Stomach smooth muscle (tissue), 2 donors: ENCODE measurements around the gene DUS1L.

ENCODE experiments used
- H3K27ac ChIP-seq: one replicate; pipeline ENCODE4 v1.7.0; 2013; ENCODE audit warnings: mild to moderate bottlenecking, low read length, inconsistent platforms
- H3K27me3 ChIP-seq, 2 donors: one replicate each; pipeline ENCODE4 v1.7.0; 2013; ENCODE audit warnings: low read length in 2 of 2; ENCODE audit not compliant: insufficient read depth in 2 of 2, control insufficient read depth in 1 of 2
- H3K36me3 ChIP-seq, 2 donors: one replicate each; pipeline ENCODE4 v1.7.0; 2013; ENCODE audit warnings: low read length in 2 of 2; ENCODE audit not compliant: control insufficient read depth in 2 of 2, insufficient read depth in 2 of 2
- H3K4me1 ChIP-seq: one replicate; pipeline ENCODE4 v1.7.0; 2013; ENCODE audit warnings: low read length; ENCODE audit not compliant: control insufficient read depth, insufficient read depth
- H3K4me3 ChIP-seq, 2 donors: one replicate each; pipeline ENCODE4 v1.7.0; 2013; ENCODE audit warnings: low read length in 2 of 2
- H3K9ac ChIP-seq, 2 donors: one replicate each; pipeline ENCODE4 v1.7.0; 2013; ENCODE audit warnings: low read length in 2 of 2, mild to moderate bottlenecking in 1 of 2
- H3K9me3 ChIP-seq, 2 donors: one replicate each; pipeline ENCODE4 v1.7.0; 2013; ENCODE audit warnings: low read length in 2 of 2; ENCODE audit not compliant: control insufficient read depth in 2 of 2
- donor health status: healthy.
- donor health status: Pancreatic carcinoma.

DUS1L gene

DNA sequence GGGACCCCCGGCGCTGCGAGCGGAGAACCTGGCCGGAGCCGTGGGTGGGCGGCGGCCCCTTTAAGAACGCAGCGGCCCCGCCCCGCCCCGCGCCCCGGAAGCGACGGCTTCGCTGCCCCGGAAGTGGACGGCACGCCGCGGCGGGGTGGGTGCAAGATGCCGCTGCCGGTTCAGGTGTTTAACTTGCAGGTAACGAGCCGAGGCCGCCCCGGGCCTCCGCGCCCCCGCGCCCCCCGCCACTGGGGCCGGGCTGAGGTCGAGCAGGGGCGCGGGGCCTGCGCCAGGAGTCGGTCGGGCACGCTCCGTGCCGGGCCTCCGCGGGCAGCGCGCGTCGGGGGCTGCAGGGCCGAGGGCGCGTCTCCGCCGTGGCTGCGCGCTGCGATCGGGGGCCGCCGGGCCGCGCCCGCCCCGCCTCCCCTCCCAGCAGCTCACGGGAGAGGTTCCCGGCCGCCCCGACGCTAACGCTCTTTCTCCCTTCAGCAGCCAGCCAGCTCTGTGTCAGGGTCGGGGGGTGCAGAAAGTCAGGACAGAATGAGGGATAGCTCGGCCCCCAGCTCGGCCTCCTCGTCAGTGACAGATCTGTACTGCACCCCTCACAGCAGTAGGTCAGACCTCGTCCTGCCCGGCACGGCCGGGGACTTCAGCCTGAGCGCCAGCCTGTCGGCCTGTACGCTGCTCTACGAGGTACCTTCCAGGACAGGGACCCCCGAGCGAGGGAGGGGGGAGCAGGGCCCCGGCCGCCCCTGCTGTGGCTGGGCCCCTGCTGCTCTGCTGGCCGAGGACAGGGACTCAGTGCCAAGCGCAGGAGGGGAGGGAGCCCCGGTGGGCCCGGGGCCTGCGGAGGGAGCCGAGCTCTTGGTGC lies 13.6 kb downstream of the DUS1L start, which contains the start of the genes GPS1 and RFNG:
Gene GPS1, plus strand, starts transcription at position 123 of the 862 bp plus-strand sequence. Its CDS starts 34 bp downstream, at position 157.
Gene RFNG, minus strand, starts transcription at position 36 of the 862 bp plus-strand sequence. CDS start 45 bp downstream, outside the sequence.
- Histone ChIP-seq H3K36me3 (peaks cover 23 to 31% of the 10 kb centered on the region in 2 donors), H3K27me3 (no peaks in the 10 kb centered on the region), H3K9me3 (no peaks in the 10 kb centered on the region), H3K27ac (no peak within 1 kb of the TSS), H3K4me1 (peaks cover 33% of the 10 kb centered on the region), H3K4me3 (peak within 1 kb of the TSS; percentile 88 to 89), H3K9ac (peak within 1 kb of the TSS; percentile 76 to 82)

DNA sequence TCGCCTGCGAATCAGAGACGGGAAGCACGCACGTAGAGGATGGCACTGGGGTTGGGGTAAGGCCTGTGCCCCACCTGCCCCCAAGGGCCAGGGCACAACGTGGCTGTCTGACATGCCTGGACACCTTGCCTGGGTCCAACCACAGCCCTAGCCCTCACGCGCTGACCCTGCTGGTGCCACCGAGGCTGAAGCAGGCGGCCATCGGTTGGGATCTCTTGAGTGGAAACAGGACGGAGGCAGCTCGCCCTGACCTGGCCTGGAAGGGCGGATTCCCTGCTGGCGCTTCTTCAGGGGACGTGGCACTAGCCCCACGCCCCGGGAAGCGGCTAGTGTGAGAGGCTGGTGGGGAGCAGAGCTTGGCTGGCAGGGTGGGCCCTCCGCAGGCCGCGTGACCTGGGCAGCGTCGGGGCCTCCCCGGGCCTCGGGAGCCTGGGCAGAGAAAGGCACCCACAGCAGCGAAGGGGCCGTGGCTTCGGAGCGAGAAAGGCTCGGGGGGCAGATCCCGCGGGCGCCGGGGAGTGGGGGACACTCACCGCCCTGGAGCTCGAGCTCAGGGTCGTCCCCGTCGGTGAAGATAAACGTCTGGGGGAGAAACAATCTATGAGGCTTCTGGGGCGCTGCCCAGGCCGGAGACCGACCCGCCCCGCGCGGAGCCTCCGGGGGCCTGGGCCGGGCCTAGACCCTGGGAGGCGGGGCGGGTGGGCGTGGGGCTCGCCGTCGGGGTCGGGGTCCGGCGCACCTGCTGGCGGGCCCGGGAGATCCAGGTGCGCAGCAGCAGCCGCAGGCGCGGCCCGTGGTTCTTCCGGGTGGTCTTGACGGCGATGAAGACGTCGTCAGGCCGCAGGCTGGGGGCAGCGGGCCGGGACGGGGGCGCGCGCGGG lies 14.6 kb downstream of the DUS1L start:
- Histone ChIP-seq H3K4me3 (peak overlapping the region; percentile 66 to 89), H3K4me1 (peaks cover 33% of the 10 kb centered on the region), H3K27me3 (no peaks in the 10 kb centered on the region), H3K36me3 (peaks cover 19 to 25% of the 10 kb centered on the region in 2 donors), H3K9ac (peak overlapping the region; percentile 61 to 76), H3K9me3 (no peaks in the 10 kb centered on the region), H3K27ac (no peak overlapping the region)

DNA sequence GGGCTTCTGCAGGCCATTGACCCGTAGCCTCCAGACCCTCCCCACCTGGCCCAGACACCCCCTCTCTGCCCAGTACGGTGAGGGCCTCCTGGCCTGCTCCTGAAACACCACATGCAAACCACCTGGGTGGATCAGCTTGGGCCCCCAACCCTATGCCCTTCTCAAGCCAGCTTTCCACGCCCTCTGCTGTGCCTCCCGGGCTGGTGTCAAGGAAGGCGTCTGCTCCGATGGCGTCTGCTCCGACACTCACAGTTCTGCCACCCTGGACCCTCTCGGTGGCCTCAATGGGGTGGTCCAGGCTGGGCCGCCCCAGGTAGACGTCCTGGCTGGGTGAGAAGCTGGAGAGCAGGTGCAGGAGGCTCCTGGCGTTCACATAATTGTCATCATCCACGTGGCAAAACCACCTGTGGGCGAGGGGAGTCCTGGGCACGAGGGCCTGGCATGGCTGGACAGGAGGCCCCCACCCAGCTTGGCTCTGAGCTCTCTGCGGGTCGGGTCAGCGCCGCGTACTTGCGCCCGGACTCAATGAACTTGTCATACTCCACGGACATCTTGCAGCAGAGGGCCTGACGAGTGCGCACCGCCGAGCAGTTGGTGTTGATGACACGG lies 15.3 kb downstream of the DUS1L start:
- Histone ChIP-seq H3K4me3 (peak overlapping the region; percentile 66 to 89), H3K36me3 (peaks cover 19 to 20% of the 10 kb centered on the region in 2 donors), H3K27ac (no peak overlapping the region)

DNA sequence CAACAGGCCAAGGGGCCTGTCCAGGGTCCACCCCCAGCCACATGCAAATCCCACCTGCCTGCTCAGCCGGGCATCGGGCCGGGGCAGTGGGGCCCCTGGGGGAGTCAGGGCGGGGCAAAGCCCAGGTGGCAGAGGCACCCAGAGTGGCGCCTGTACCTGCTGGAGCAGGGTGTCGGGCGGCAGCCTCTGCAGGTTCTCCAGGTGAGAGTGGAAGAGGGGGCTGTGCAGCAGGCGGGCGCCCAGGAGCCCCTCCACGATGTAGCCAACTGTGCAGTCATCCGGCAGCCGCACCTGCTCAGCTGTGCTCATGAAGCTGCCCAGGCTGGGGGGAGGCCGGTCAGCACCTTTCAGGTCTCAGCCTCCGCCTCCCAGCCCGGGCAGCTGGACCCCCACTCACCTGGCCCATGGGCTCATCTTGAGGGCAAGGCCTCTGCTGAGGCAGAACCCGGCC lies 16.1 kb downstream of the DUS1L start:
- no peak overlapping the region for H3K27ac ChIP-seq
- peaks cover 13 to 14% of the 10 kb centered on the region in 2 donors for H3K36me3 ChIP-seq
- no peaks in the 10 kb centered on the region for H3K27me3 ChIP-seq
- H3K4me1 ChIP-seq, result peaks cover 33% of the 10 kb centered on the region
- H3K9me3 ChIP-seq, result no peaks in the 10 kb centered on the region
- no peak overlapping the region for H3K9ac ChIP-seq
- H3K4me3 ChIP-seq, result no peak overlapping the region

More for the DNA sequence above, 15.3 kb downstream of the DUS1L start:
- Histone ChIP-seq H3K9ac (peak overlapping the region; percentile 61 to 76), H3K27me3 (no peaks in the 10 kb centered on the region), H3K9me3 (no peaks in the 10 kb centered on the region), H3K4me1 (peaks cover 33% of the 10 kb centered on the region)

DNA sequence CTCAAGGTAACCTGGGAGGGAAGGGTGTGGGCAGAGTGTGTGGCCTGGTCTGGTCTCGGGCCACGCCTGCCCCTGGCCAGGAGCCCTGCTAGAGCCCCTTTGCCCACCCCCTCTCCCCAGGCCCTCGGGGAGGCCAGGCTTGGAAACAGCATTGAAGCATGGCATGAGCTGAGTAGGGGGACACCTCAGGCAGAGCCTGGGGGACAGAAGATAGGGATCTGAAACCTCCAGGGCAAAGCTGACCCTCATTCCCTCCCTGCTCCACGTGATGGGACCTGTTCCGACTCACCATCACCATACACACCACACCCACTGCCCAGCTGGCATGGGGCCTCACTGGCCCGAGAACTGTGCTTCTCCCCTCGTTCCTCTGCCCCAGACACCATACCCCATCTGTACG lies 16.5 kb downstream of the DUS1L start:
- Histone ChIP-seq H3K9me3 (no peaks in the 10 kb centered on the region), H3K4me3 (no peak overlapping the region), H3K27me3 (no peaks in the 10 kb centered on the region), H3K9ac (no peak overlapping the region), H3K4me1 (peaks cover 33% of the 10 kb centered on the region), H3K27ac (no peak overlapping the region), H3K36me3 (peaks cover 11 to 14% of the 10 kb centered on the region in 2 donors)

DNA sequence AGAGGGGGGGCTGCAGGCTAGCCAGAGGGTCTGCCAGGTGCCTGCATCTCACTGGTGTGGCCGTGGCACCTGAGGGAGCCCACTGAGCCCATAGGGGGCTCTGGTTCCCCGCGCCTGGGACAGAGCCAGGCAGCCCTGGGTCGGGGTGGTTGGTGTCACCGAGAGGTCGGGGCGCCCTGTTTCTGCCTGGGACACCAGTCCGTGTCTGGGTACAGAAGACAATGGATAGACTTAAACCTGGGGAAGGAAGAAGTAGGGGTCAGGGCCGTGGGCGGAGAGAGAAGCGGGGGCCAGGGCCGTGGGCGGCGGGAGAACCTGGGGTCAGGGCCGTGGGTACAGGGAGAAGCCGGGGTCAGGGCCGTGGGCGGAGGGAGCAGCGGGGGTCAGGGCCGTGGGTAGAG lies 17.0 kb downstream of the DUS1L start:
- H3K36me3 ChIP-seq, result peaks cover 7 to 14% of the 10 kb centered on the region in 2 donors
- H3K4me1 ChIP-seq, result peaks cover 29% of the 10 kb centered on the region
- no peaks in the 10 kb centered on the region for H3K9me3 ChIP-seq
- no peak overlapping the region for H3K27ac ChIP-seq
- H3K9ac ChIP-seq, result no peak overlapping the region
- no peak overlapping the region for H3K4me3 ChIP-seq
- no peaks in the 10 kb centered on the region for H3K27me3 ChIP-seq

DNA sequence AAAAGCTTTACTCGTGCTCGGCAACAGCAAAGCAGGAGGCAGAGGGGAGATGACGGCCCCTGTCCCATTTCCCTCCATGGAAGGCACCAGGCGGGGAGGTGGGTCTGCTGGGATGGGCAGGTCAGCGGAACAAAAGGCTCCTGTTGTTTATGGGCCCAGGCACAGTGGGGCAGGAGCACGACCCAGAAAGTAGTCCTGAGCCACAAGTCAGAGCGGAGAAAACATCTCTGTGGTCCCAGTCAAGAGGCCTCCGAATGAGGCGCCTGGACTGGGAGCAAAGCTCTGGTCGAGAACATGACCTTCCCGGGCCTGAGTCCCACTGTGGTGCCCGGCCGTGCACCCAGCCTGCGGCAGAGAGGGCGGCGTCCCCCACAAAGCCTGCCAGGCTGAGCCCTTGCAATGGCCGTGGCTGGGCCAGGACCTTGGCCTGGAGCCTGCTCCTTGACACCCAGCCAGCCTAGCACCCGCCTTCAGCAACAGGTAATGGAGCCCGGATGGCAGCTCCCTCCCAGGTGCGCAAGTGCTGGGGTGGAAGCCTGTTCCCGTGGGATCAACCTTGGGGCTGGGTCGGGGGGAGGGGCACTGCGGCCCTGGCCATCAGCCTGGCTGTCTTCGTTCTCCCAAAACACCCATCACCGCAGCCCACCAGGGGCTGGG lies 17.6 kb downstream of the DUS1L start:
- peaks cover 7 to 14% of the 10 kb centered on the region in 2 donors for H3K36me3 ChIP-seq
- H3K27ac ChIP-seq, result no peak overlapping the region
- no peak overlapping the region for H3K9ac ChIP-seq

DNA sequence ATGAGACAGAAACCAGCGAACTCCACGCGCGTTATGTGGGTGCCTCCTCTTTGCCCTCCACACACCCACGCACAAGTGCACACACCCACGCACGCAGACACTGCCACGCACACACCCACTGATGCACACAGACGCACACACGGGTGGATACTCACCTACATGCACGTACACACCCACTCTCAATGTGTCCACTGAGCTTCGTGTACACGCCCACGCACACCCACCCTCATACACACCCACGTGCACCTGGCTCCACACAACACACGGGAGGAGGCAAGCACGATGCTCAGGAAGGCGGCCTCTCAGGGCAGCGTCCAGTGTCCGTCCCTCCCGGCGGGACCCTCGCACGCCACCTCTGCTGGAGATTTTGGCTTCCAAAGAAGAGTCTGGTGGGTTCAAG lies 18.2 kb downstream of the DUS1L start:
- Histone ChIP-seq H3K27ac (no peak overlapping the region), H3K4me1 (peaks cover 17% of the 10 kb centered on the region), H3K27me3 (no peaks in the 10 kb centered on the region), H3K4me3 (no peak overlapping the region), H3K9ac (no peak overlapping the region), H3K9me3 (no peaks in the 10 kb centered on the region), H3K36me3 (peaks cover 7 to 14% of the 10 kb centered on the region in 2 donors)

More for the DNA sequence above, 17.6 kb downstream of the DUS1L start:
- no peak overlapping the region for H3K4me3 ChIP-seq
- no peaks in the 10 kb centered on the region for H3K9me3 ChIP-seq
- H3K27me3 ChIP-seq, result no peaks in the 10 kb centered on the region
- peaks cover 24% of the 10 kb centered on the region for H3K4me1 ChIP-seq

DNA sequence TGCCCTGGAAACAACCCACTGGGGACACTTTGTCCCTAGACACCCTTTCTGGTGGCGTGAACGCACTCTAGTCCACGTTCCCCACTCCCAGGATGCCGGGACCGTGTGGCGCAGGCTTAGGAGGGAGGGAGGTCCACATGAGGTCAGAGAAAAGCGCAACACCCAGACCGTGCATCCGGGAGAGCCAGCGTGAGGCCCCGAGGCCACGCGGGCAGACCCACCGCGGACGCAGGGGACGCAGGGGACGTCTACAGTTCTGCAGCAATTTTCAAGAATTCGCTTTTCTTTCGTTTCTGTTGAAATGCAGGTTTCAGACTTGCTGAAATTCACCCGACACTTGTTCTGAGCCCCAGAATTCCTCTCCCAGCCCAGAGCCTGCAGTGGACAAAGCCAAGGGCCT lies 18.7 kb downstream of the DUS1L start:
- Histone ChIP-seq H3K36me3 (peaks cover 7 to 14% of the 10 kb centered on the region in 2 donors), H3K27me3 (no peaks in the 10 kb centered on the region), H3K4me1 (peaks cover 14% of the 10 kb centered on the region), H3K9ac (no peak overlapping the region), H3K9me3 (no peaks in the 10 kb centered on the region), H3K27ac (no peak overlapping the region), H3K4me3 (no peak overlapping the region)
